Nephron progenitor cell (in vitro differentiated cells): ENCODE results near the gene CRELD2.

Experiments used
- DNase-seq: peaks from one replicate; pipeline ENCODE4 v3.0.0; 2021
- H3K27ac Mint-ChIP-seq: 2 replicates; pipeline ENCODE4 v1.8.0; 2021; ENCODE audit warnings: mild to moderate bottlenecking, moderate library complexity, mixed read lengths
- H3K27me3 Mint-ChIP-seq: 2 replicates; pipeline ENCODE4 v1.8.0; 2021; ENCODE audit warnings: mild to moderate bottlenecking, low read depth, mixed read lengths; ENCODE audit not compliant: poor library complexity
- H3K36me3 Mint-ChIP-seq: 2 replicates; pipeline ENCODE4 v1.8.0; 2021; ENCODE audit warnings: low read depth, mixed read lengths
- H3K4me1 Mint-ChIP-seq: 2 replicates; pipeline ENCODE4 v1.8.0; 2021; ENCODE audit warnings: mixed read lengths
- H3K4me3 Mint-ChIP-seq: 2 replicates; pipeline ENCODE4 v1.8.0; 2021; ENCODE audit warnings: mild to moderate bottlenecking, moderate library complexity, mixed read lengths
- H3K9me3 Mint-ChIP-seq: 2 replicates; pipeline ENCODE4 v1.8.0; 2021; ENCODE audit warnings: mild to moderate bottlenecking, moderate library complexity, mixed read lengths
- CTCF ChIP-seq: fragments of 200-600 bp; sonication (generic); IDR thresholded peaks from 2 replicates; pipeline ENCODE4 v1.5.0; 2021; ENCODE audit warnings: antibody characterized with exemption

Gene CRELD2

GRCh38 chr22:49923445-49923844, 5.0 kb downstream of the CRELD2 start:
- H3K4me1 Mint-ChIP-seq: peaks cover 43% of the 10 kb centered on the region
- TF ChIP-seq CTCF: no peak
- no peaks in the 10 kb centered on the region for H3K27me3 Mint-ChIP-seq
- no peaks in the 10 kb centered on the region for H3K9me3 Mint-ChIP-seq
- no peak overlapping the region for H3K27ac Mint-ChIP-seq
- peaks cover 5% of the 10 kb centered on the region for H3K36me3 Mint-ChIP-seq
- DNase-seq: no peak
- no peak overlapping the region for H3K4me3 Mint-ChIP-seq

GRCh38 chr22:49924113-49924833, 5.8 kb downstream of the CRELD2 start:
- H3K4me1 Mint-ChIP-seq: peaks cover 41% of the 10 kb centered on the region
- TF ChIP-seq CTCF: no peak
- no peak for DNase-seq
- H3K4me3 Mint-ChIP-seq: no peak overlapping the region
- H3K36me3 Mint-ChIP-seq: peaks cover 5% of the 10 kb centered on the region
- H3K9me3 Mint-ChIP-seq: no peaks in the 10 kb centered on the region
- no peaks in the 10 kb centered on the region for H3K27me3 Mint-ChIP-seq
- peak overlapping the region; percentile 57 for H3K27ac Mint-ChIP-seq

- Mint-ChIP-seq H3K27ac (no peak overlapping the region), H3K27me3 (peaks cover 7% of the 10 kb centered on the region), H3K4me1 (peaks cover 30% of the 10 kb centered on the region), H3K36me3 (peaks cover 5% of the 10 kb centered on the region), H3K4me3 (no peak overlapping the region), H3K9me3 (no peaks in the 10 kb centered on the region)
- no peak for DNase-seq
- no peak for TF ChIP-seq CTCF
Measured at GRCh38 chr22:49925525-49926128, 7.2 kb downstream of the CRELD2 start.

- Mint-ChIP-seq H3K27ac (no peak overlapping the region), H3K27me3 (peaks cover 17% of the 10 kb centered on the region), H3K4me1 (peaks cover 34% of the 10 kb centered on the region), H3K36me3 (peaks cover 5% of the 10 kb centered on the region), H3K4me3 (no peak overlapping the region), H3K9me3 (no peaks in the 10 kb centered on the region)
- TF ChIP-seq CTCF: no peak
- DNase-seq: no peak
Measured at GRCh38 chr22:49926916-49927315, 8.5 kb downstream of the CRELD2 start.

- H3K36me3 Mint-ChIP-seq: peaks cover 5% of the 10 kb centered on the region
- H3K4me1 Mint-ChIP-seq: peaks cover 34% of the 10 kb centered on the region
- H3K9me3 Mint-ChIP-seq: no peaks in the 10 kb centered on the region
- H3K4me3 Mint-ChIP-seq: no peak overlapping the region
- no peak for TF ChIP-seq CTCF
- H3K27ac Mint-ChIP-seq: no peak overlapping the region
- peaks cover 17% of the 10 kb centered on the region for H3K27me3 Mint-ChIP-seq
- no peak for DNase-seq
Measured at GRCh38 chr22:49927483-49928184, 9.2 kb downstream of the CRELD2 start.
